DND-41 (cell line): ENCODE results near the gene FNBP1.

Source experiments
- EZH2 ChIP-seq: IDR thresholded peaks from 3 replicates; pipeline ENCODE4 v1.6.1; 2012; ENCODE audit warnings: borderline replicate concordance, low read depth, mild to moderate bottlenecking, moderate library complexity, low read length, inconsistent platforms; ENCODE audit not compliant: severe bottlenecking
- TF ChIP-seq, protein P1 (sequence below): IDR thresholded peaks from 2 replicates; pipeline ENCODE4 v1.5.1; 2012; ENCODE audit warnings: borderline replicate concordance, low read length, moderate library complexity, mild to moderate bottlenecking; ENCODE audit not compliant: poor library complexity, severe bottlenecking; ENCODE audit errors: extremely low read depth

DNA sequence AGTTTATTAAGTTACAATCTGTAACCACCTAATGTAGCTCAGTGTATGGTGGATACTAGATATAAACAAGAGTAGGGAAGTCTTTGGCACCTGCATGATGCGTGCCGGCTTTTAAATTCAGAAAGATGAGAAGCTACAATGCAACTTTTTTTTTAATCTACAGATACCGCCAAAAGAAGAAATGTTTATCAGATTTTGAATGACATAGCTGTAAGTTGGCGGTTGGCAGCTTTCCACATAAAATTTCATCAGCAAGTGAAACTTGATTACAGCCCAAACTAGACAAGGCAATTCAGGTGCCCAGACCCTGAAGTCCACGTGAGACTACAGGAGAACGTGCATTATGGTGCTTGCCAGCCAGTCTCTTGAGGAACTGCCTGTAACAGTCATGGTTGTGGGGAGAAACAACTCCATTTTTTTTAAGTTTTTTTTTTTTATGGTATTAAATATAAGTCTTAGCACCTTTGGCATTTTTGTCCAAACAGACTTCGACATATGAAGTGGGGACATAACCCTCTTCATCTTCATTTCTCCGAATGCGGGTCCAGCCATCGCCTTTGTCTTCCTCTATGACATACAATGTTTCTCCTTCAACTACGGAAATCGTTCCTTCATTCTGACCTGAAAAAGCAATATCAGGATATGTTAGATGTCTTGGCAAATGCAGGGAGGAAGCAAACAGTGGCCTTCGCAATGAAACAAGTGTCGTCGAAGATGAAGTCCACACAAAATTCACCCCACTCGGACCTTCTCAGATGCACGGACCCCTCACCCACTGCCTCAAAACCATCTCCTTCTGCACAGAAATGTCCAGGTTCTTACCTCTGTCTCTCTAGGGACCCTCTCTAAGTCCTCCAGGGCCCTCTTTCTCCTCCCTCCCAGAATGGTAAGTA lies 147.4 kb downstream of the FNBP1 start:
- no peak for TF ChIP-seq EZH2
- TF ChIP-seq, protein P1, sequence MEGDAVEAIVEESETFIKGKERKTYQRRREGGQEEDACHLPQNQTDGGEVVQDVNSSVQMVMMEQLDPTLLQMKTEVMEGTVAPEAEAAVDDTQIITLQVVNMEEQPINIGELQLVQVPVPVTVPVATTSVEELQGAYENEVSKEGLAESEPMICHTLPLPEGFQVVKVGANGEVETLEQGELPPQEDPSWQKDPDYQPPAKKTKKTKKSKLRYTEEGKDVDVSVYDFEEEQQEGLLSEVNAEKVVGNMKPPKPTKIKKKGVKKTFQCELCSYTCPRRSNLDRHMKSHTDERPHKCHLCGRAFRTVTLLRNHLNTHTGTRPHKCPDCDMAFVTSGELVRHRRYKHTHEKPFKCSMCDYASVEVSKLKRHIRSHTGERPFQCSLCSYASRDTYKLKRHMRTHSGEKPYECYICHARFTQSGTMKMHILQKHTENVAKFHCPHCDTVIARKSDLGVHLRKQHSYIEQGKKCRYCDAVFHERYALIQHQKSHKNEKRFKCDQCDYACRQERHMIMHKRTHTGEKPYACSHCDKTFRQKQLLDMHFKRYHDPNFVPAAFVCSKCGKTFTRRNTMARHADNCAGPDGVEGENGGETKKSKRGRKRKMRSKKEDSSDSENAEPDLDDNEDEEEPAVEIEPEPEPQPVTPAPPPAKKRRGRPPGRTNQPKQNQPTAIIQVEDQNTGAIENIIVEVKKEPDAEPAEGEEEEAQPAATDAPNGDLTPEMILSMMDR = no peak
